OCI-LY3 (cell line): Measurements from ENCODE around the gene AZU1.

Experiments used
- H2AFZ ChIP-seq: fragments of 200-600, 300-600 bp; shearing (Covaris generic); 2 replicates; pipeline ENCODE4 v1.6.0; 2014; ENCODE audit warnings: antibody characterized with exemption, low read depth, low read length
- H3K27ac ChIP-seq: fragments of 200-600, 300-600 bp; sonication (generic); 2 replicates; pipeline ENCODE4 v1.5.1; 2014; ENCODE audit warnings: mild to moderate bottlenecking, low read length, moderate library complexity, mixed read lengths
- H3K27me3 ChIP-seq: fragments of 200-600, 300-600 bp; sonication (generic); 2 replicates; pipeline ENCODE4 v1.6.1; 2014; ENCODE audit warnings: low read depth, low read length, mixed read lengths
- H3K36me3 ChIP-seq: fragments of 200-600, 300-600 bp; sonication (generic); replicated peaks from 2 replicates; pipeline ENCODE3; 2014; ENCODE audit warnings: low read depth, low read length, mixed read lengths
- H3K4me1 ChIP-seq: fragments of 300-600, 200-600 bp; sonication (generic); 2 replicates; pipeline ENCODE4 v1.6.1; 2014; ENCODE audit warnings: low read length, mixed read lengths
- H3K4me2 ChIP-seq: fragments of 200-600, 300-600 bp; sonication (generic); 2 replicates; pipeline ENCODE4 v1.6.1; 2014; ENCODE audit warnings: low read length, mixed read lengths
- H3K4me3 ChIP-seq: fragments of 300-600, 200-600 bp; sonication (generic); 2 replicates; pipeline ENCODE4 v1.5.1; 2014; ENCODE audit warnings: antibody characterized with exemption, mild to moderate bottlenecking, low read length, moderate library complexity
- H3K79me2 ChIP-seq: fragments of 300-600, 200-600 bp; shearing (Covaris generic); 2 replicates; pipeline ENCODE4 v1.6.1; 2014; ENCODE audit warnings: mild to moderate bottlenecking, low read length, mixed read lengths
- H3K9ac ChIP-seq: fragments of 300-600, 200-600 bp; shearing (Covaris generic); 2 replicates; pipeline ENCODE4 v1.6.0; 2014; ENCODE audit warnings: mild to moderate bottlenecking, low read length, moderate library complexity
- H3K9me3 ChIP-seq: fragments of 200-600, 300-600 bp; shearing (Covaris generic); 2 replicates; pipeline ENCODE4 v1.6.1; 2014; ENCODE audit warnings: low read length, mixed read lengths; ENCODE audit not compliant: insufficient read depth
- H4K20me1 ChIP-seq: fragments of 200-600, 300-600 bp; sonication (generic); 2 replicates; pipeline ENCODE4 v1.6.1; 2016; ENCODE audit warnings: low read length, mixed read lengths; ENCODE audit not compliant: insufficient read depth
- EZH2phosphoT487 ChIP-seq: fragments of 200-600 bp; shearing (Covaris generic); IDR thresholded peaks from 2 replicates; pipeline ENCODE4 v1.6.1; 2018; ENCODE audit warnings: antibody characterized with exemption, mixed run types, low read depth
- TF ChIP-seq, protein P1 (sequence below): fragments of 200-600, 300-600 bp; sonication (generic); IDR thresholded peaks from 2 replicates; pipeline ENCODE4 v1.5.1; 2014; ENCODE audit warnings: antibody characterized with exemption, low read length, low read depth

The AZU1 gene

DNA sequence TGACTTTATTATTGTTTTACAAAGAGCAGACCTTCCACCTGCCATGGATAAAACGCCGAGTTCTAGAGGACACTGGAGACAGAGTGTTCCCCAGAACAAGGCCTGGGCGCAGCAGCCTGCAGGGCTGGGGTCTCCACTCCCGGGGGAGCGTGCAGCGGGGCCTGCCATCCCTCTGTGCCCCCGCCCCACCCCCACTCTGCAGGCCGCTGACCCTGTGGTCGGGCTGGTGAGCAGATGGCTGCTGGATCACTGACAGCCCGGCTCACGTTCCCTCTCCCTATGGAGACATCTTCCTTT, 39.0 kb upstream of the AZU1 start:
- TF ChIP-seq EZH2phosphoT487: no peak
- TF ChIP-seq, protein P1, sequence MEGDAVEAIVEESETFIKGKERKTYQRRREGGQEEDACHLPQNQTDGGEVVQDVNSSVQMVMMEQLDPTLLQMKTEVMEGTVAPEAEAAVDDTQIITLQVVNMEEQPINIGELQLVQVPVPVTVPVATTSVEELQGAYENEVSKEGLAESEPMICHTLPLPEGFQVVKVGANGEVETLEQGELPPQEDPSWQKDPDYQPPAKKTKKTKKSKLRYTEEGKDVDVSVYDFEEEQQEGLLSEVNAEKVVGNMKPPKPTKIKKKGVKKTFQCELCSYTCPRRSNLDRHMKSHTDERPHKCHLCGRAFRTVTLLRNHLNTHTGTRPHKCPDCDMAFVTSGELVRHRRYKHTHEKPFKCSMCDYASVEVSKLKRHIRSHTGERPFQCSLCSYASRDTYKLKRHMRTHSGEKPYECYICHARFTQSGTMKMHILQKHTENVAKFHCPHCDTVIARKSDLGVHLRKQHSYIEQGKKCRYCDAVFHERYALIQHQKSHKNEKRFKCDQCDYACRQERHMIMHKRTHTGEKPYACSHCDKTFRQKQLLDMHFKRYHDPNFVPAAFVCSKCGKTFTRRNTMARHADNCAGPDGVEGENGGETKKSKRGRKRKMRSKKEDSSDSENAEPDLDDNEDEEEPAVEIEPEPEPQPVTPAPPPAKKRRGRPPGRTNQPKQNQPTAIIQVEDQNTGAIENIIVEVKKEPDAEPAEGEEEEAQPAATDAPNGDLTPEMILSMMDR: no peak
- H3K27ac ChIP-seq: no peak overlapping the region
- no peaks in the 10 kb centered on the region for H3K79me2 ChIP-seq
- H3K4me2 ChIP-seq: no peak overlapping the region
- no peaks in the 10 kb centered on the region for H3K36me3 ChIP-seq
- no peak overlapping the region for H3K4me3 ChIP-seq
- H3K27me3 ChIP-seq: no peaks in the 10 kb centered on the region
- no peaks in the 10 kb centered on the region for H3K9me3 ChIP-seq
- H4K20me1 ChIP-seq: no peaks in the 10 kb centered on the region
- H2AFZ ChIP-seq: no peak overlapping the region
- no peaks in the 10 kb centered on the region for H3K4me1 ChIP-seq
- H3K9ac ChIP-seq: no peak overlapping the region

DNA sequence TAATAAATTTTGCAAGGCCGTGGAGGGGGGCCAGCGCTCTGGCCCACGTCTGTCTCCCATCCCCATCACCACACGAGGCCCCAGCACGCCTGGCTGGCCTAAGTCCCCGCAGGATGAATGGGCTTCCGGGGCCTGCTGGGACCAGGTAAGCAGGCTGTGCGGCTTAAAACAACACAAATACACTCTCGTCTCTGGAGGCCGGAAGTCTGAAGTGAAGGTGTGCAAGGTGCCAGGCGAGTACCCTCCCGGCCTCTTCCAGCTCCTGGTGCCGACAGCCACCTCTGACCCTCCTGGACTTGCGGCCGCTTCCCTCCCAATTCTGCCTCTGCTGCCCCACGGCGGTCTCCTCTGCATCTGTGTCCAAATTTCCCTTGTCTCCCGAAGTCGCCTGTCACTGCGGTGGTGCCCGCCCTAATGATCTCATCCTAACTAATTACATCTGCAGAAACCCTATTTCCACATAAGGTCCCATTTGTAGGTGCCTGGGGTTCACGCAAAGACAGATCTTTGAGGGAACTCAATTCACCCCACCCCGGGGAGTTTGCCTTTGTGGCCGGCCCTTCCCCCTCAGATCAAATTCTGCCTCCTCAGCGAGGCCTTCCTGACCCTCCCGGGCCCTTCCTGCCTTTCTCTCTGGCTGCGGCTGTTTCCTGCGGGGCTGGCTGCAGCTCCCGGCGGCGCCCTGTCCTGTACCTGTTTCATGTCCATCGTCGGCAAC, 38.5 kb upstream of the AZU1 start:
- Histone ChIP-seq H3K9me3 (no peaks in the 10 kb centered on the region), H3K4me2 (no peak overlapping the region), H3K9ac (no peak overlapping the region), H3K4me1 (no peaks in the 10 kb centered on the region), H3K27me3 (no peaks in the 10 kb centered on the region), H2AFZ (no peak overlapping the region), H3K4me3 (no peak overlapping the region), H4K20me1 (no peaks in the 10 kb centered on the region), H3K79me2 (no peaks in the 10 kb centered on the region), H3K36me3 (no peaks in the 10 kb centered on the region), H3K27ac (no peak overlapping the region)
- TF ChIP-seq, protein P1: no peak
- no peak for TF ChIP-seq EZH2phosphoT487

DNA sequence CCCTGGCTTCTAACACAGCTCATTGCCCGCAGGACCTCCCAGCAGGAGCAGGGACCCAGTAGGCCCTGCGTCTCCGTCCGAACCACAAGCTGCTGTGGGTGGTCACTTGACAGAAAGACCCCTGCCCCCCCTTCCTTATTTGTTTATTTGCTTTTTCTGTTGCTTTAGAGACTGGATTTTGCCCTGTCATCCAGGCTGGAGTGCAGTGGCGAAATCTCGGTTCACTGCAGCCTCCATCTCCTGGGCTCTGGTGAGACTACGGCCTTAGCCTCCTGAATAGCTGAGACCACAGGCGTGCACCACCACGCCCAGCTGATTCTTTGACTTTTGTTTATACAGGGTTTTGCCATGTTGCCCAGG, 38.0 kb upstream of the AZU1 start:
- Histone ChIP-seq H3K4me2 (no peak overlapping the region), H3K79me2 (no peaks in the 10 kb centered on the region), H3K9ac (no peak overlapping the region), H3K9me3 (no peaks in the 10 kb centered on the region), H2AFZ (no peak overlapping the region), H3K27ac (no peak overlapping the region), H4K20me1 (no peaks in the 10 kb centered on the region), H3K4me1 (no peaks in the 10 kb centered on the region), H3K36me3 (no peaks in the 10 kb centered on the region), H3K27me3 (no peaks in the 10 kb centered on the region), H3K4me3 (no peak overlapping the region)
- TF ChIP-seq EZH2phosphoT487: no peak
- TF ChIP-seq, protein P1: no peak

DNA sequence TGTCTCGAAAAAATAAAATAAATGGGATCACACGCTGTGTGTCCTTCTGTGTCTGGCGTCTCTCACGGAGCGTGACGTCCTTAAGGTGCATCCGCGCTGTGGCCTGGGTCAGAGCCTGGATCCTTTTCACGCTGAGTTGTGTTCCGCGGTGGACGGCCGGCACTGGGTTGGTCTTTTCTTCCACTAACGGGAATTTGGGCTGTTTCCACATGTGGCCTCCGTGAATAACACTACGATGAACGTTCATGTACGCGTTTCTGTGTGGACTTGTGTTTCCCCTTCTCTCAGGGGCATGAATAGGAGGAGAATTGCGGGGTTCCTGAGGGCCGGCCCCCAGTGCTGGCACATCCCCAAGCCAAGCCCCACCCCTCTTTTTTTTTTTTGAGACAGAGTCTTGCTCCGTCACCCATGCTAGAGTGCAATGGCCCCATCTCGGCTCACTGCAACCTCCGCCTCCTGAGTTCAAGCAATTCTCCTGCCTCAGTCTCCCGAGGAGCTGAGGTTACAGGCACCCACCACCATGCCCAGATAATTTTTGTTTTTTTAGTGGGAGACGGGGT, 36.5 kb upstream of the AZU1 start:
- Histone ChIP-seq H3K4me2 (no peak overlapping the region), H3K9ac (no peak overlapping the region), H4K20me1 (no peaks in the 10 kb centered on the region), H2AFZ (no peak overlapping the region), H3K9me3 (no peaks in the 10 kb centered on the region), H3K27me3 (no peaks in the 10 kb centered on the region), H3K4me3 (no peak overlapping the region), H3K79me2 (no peaks in the 10 kb centered on the region), H3K36me3 (no peaks in the 10 kb centered on the region), H3K27ac (no peak overlapping the region), H3K4me1 (no peaks in the 10 kb centered on the region; the same call in 1 of the 2 replicates)
- TF ChIP-seq EZH2phosphoT487: no peak
- TF ChIP-seq, protein P1: no peak
